H1 (cell line): ENCODE results near the gene GATA1. TPM values are rescaled to one million over a fixed set of nuclear protein-coding genes. Genes with fewer than 3 reads are reported as not detected.

Source experiments
- TAF1 ChIP-seq: IDR thresholded peaks from 2 replicates; pipeline ENCODE4 v1.6.1; 2011; ENCODE audit warnings: mild to moderate bottlenecking, low read depth, low read length
- polyA plus RNA-seq, 7 experiments: library from polyadenylated mRNA; depleted of rRNA in 3 of 7; stranded (reverse) in 5 of 7; unstranded in 2 of 7; fragments of >200 nt in 5 of 7; fragments of 200-250 nt in 2 of 7; gene quantifications; 1 replicate in 5 of 7; 2 replicates in 1 of 7; 4 replicates in 1 of 7; pipeline versions ENCODE4 v1.2.1 to v1.2.3, GENCODE V29; 2011 to 2013; ENCODE audit warnings: missing spikeins in 2 of 7, mixed read lengths in 2 of 7
- total RNA-seq: library from RNA; stranded (reverse); fragmentation: NEBNext Ultra II Directional; extraction: Animal tissue kit (Norgen Biotek cat#: 25700); gene quantifications from 2 replicates; pipeline ENCODE4 v1.2.1, GENCODE V29; 2021

Gene GATA1
- total and polyA plus RNA-seq, 2 of the 8 experiments (the other 6 are each of a cell fraction or from before 2014, with no cell fraction given) = 0.05 TPM; not detected in 1

DNA sequence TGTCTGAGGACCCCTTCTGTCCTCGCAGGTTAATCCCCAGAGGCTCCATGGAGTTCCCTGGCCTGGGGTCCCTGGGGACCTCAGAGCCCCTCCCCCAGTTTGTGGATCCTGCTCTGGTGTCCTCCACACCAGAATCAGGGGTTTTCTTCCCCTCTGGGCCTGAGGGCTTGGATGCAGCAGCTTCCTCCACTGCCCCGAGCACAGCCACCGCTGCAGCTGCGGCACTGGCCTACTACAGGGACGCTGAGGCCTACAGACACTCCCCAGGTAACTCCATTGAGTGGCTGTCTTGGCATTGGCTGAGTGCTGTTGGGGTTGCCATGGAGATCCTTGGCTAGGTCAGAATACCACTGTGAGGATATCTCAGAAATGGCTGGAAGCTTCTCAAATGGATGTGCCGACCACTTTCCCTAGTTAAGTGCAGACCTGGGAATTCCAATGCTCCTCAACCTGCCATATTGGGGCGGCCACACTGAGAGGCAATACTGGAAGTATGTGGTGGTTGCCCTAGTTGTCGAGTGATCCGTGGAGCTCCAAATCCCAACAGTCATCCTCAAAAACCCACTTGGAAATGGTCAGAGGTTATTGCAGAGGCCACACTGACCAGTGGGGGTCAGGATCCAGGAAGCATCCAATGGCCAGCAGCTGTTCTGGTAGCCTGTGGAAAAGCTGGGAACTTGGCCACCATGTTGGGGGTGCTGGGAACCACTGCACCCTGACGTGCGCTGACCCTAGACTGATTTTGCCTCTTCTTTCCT, 4.9 kb downstream of the GATA1 start (continued):
- TF ChIP-seq TAF1 = no peak
